Erythroblast (primary cell): ENCODE data around the gene NPHP4.

ENCODE experiments used
- GATA1 ChIP-seq: IDR thresholded peaks from 2 replicates; pipeline ENCODE4 v1.6.1; 2011; ENCODE audit warnings: low read depth, mild to moderate bottlenecking, control low read depth, low read length, moderate library complexity
- POLR2A ChIP-seq: IDR thresholded peaks from 2 replicates; pipeline ENCODE4 v1.6.1; 2011; ENCODE audit warnings: mild to moderate bottlenecking, low read length

DNA sequence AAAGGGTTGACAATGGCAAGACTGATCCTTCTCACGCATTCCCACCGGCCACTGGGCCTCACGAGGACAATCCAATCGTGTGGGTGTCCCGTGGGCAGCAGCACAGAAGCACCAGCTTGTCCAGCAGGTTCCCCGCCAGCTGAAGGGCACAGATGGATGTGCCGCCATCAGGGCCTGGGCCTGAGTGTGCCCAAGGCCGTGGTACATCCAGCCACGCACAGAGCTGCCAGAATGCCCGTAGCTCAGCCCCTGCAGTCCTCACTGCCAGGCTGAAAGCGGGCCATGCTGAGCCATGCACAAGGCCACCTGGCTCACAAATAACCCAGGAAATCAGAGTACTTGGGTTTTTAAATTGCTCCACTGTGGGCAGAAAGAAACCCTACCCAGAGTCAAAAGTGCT lies 7.0 kb downstream of the NPHP4 start:
- TF ChIP-seq POLR2A, result no peak
- no peak for TF ChIP-seq GATA1
